Measurements from ENCODE around the gene XK.
"Not testable (repeated sequence)": the region's sequence is repeated elsewhere in the genome, so short reads cannot be mapped to it uniquely, and the experiment has no call there.

The XK gene

GRCh38 chrX:37752936-37753335 lies 67.3 kb downstream of the XK start:
- no peak for DNase-seq (ENCODE audit: low read depth in 4 of 4, low spot score in 1 of 4)

DNA sequence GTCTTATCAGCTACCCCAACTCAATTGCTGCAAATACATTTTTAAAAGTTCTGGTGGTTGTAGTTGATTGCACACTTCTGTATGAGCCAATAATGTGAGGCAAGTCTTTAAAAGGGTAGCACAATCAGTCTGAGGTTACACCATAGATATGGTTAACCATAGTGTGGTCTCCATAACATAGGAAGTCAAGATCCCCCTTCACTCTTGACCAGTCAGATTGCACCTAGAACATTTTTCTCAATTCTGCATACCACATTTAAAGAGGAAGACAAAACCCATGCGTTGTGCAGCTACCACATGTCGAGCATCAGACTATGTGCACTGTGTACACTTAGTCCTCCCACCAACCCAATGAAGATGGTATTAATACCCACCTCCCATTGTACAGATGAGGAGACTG lies 67.8 kb downstream of the XK start:
- no peak for DNase-seq (ENCODE audit: low read depth in 4 of 4, low spot score in 1 of 4)

DNA sequence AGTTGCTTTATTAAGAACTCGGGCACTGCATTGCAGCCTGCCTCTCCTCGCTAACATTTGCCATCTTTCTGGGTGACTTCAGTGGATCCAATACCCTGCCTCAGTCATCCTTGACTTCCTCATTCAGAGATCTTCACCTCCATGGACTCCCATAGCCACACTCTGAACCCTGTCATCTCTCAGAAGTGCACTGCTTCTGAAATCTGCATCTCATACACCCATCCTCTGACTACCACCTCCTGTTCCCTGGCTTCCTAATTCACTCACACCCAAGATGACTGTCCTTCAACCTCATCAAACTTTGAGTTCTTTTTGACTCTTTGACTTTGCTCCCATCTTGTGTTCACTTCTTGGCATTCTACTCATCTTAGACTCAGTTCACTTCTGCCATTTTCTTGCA lies 68.9 kb downstream of the XK start:
- no peak for DNase-seq (ENCODE audit: low read depth in 4 of 4, low spot score in 1 of 4)

GRCh38 chrX:37755025-37755424 lies 69.4 kb downstream of the XK start:
- DNase-seq (ENCODE audit: low read depth in 4 of 4, low spot score in 1 of 4) = no peak

- DNase-seq (ENCODE audit: low read depth in 4 of 4, low spot score in 1 of 4) = no peak
Observed at GRCh38 chrX:37757082-37757481, 71.5 kb downstream of the XK start.

DNA sequence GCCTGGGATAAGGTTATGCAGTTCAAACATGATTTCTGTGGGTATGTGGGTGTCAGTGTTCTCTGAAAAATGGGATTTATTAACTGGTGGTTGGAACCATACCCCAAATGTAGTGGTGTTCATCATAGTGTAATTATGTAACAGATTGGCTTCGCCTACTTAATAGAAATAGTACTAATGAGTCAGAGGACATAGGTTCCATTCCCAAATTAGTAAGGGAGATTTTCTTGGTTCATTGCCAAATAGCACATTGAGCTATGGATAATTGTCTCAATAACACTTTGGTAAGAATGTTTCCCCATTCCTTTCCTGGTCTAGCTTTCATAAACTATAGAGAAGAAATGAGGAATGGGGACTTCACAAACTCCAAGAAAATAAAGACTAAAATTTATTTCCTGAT lies 73.8 kb downstream of the XK start:
- no peak for DNase-seq (ENCODE audit: low read depth in 4 of 4, low spot score in 1 of 4)

- DNase-seq (ENCODE audit: low read depth in 4 of 4, low spot score in 1 of 4) = no peak
Observed at GRCh38 chrX:37759878-37760418, 74.4 kb downstream of the XK start.

GRCh38 chrX:37763400-37763799 lies 77.8 kb downstream of the XK start:
- DNase-seq (ENCODE audit: low read depth in 4 of 4, low spot score in 1 of 4) = no peak

DNA sequence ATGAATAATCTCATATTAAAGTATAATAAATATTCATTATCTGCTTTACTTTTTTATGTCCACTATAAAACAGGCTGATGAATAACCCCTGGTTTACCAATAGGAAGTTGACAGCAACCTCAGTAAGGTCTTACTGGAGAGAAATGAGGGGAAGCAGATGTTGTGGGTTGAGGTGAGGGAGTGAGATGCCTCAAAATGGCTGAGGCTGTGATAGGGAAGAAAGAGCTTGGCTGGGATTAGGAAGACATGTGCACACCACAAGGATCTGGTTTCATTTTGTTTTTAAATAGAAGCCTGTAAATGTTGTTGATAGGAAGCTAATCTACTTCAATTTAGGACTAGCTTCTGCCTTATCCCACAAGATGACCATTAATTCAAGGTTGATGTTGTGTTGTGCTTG lies 79.9 kb downstream of the XK start:
- no peak for DNase-seq (ENCODE audit: low read depth in 4 of 4, low spot score in 1 of 4)

- DNase-seq (ENCODE audit: low read depth in 4 of 4, low spot score in 1 of 4) = no peak
Observed at GRCh38 chrX:37767430-37767829, 81.8 kb downstream of the XK start.

DNA sequence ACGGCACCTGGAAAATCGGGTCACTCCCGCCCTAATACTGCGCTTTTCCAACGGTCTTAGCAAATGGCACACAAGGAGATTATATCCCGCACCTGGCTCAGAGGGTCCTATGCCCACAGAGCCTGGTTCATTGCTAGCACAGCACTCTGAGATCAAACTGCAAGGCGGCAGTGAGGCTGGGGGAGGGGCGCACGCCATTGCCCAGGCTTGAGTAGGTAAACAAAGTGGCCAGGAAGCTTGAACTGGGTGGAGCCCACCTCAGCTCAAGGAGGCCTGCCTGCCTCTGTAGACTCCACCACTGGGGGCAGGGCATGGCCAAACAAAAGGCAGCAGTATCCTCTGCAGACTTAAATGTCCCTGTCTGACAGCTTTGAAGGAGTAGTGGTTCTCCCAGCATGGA lies 83.3 kb downstream of the XK start:
- not testable (repeated sequence) for DNase-seq (ENCODE audit: low read depth in 4 of 4, low spot score in 1 of 4)

- no peak for DNase-seq (ENCODE audit: low read depth in 4 of 4, low spot score in 1 of 4)
Observed at GRCh38 chrX:37776283-37776986, 90.8 kb downstream of the XK start.

DNA sequence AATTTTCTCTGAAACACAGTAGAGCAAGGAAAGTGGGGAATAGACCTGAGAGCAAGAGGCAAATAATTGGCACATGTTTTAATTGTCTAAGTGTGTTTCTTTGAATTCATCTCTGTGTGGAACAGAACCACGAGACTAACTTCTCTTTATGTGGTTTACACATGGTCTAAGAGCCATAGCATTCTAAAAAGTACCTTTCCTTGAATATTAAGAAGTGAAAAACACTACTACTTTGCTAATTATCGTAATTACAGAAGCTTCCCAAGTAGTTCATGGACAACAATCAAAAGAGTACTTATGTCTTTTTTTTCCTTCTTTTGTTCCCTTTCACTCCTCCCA lies 91.4 kb downstream of the XK start:
- no peak for DNase-seq (ENCODE audit: low read depth in 4 of 4, low spot score in 1 of 4)

DNA sequence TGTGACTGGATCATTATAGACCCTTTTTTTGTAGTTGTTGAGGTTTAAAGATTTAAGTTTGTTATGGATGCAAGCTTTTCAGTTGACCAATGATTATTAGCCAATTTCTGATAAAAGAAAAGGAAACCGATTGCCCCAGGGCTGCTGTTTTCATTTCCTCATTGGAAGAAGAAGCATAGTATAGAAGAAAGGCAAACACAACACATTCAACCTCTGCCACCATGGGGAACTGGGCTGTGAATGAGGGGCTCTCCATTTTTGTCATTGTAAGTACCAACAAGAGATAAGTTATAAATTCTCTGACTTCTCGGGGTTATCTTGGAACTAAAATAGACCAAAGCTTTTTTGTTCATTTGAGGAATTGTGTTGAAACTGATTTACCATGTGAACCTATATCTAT lies 94.3 kb downstream of the XK start, which contains the start of gene CYBB:
TSS of gene CYBB (plus strand) at position 203 of the 400 bp plus-strand sequence. CDS start at position 222, 19 bp downstream.
- DNase-seq (ENCODE audit: low read depth in 4 of 4, low spot score in 1 of 4) = no peak

GRCh38 chrX:37781081-37781480 lies 95.5 kb downstream of the XK start:
- DNase-seq (ENCODE audit: low read depth in 4 of 4, low spot score in 1 of 4) = no peak

Measured in stimulated activated CD4-positive, alpha-beta T cell treated with anti-CD3 and anti-CD28 coated beads, Interleukin-1b, Interleukin-23, amount 100 ng/mL, for 24 hours (primary cell).